GM21447 (cell line): ENCODE data around the gene PCBP4.
"Not testable (repeated sequence)": the region's sequence is repeated elsewhere in the genome, so short reads cannot be mapped to it uniquely, and the experiment has no call there.

Experiments used
- ATAC-seq: cut with Tn5 transposase; IDR thresholded peaks from one replicate; pipeline ENCODE4 v1.9.1; 2021; ENCODE audit not compliant: unreplicated experiment

Gene PCBP4

DNA sequence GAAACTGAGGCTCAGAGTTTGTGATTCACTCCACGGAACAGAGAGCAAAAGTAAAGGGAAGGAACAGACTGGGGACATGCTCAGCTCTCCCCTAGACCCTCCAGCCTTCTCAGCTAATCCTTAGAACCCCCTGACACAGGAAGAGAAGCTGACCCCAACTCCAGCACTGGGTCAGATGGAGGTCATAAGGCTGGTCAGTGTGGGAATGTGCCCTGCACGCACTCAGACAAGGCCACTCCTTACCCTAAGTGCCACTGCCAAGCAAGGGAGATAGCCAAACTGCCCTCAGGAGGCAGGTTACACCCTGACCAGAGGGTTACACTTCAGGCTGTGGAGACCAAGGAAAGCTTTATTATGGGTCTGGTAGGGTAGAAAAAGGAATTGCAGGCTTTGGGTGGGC lies 27.3 kb upstream of the PCBP4 start:
- no peak for ATAC-seq

- ATAC-seq = not testable (repeated sequence)
These were observed 26.4 kb upstream of the PCBP4 start for GRCh38 chr3:51993657-51994056.

GRCh38 chr3:51992017-51992682 lies 24.9 kb upstream of the PCBP4 start:
- ATAC-seq = no peak

GRCh38 chr3:51990501-51990971 lies 23.3 kb upstream of the PCBP4 start:
- not testable (repeated sequence) for ATAC-seq

DNA sequence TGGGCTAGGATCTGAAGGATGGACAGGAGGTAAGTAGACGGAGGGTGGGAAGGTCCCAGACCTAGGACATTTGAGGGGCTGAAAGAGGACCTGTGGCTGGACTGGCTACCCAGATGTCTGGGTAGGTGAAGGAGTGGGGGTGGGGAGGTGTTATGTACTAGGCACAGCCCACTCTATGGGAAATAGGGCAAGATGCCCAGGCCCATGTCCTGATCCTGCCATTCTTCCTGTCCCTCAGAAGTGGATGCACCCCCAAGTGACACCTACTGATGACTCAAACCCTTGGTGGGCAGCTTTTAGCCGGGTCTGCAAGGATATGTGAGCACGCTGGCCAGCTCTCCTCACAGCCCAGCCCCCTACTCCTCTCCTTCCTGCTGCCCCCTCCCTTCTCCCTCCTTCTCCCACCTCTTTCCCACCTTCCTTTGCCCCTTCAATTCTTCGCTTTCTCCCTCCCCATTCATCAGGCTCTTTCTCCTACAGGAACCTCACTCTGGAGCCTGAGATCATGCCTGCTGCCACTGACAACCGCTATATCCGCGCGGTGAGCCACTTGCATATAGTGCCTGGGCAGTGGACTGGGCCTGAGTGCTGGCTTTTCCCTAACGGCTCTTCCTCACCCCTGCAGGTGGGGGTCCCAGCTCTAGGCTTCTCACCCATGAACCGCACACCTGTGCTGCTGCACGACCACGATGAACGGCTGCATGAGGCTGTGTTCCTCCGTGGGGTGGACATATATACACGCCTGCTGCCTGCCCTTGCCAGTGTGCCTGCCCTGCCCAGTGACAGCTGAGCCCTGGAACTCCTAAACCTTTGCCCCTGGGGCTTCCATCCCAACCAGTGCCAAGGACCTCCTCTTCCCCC lies 21.3 kb upstream of the PCBP4 start:
- ATAC-seq = no peak

DNA sequence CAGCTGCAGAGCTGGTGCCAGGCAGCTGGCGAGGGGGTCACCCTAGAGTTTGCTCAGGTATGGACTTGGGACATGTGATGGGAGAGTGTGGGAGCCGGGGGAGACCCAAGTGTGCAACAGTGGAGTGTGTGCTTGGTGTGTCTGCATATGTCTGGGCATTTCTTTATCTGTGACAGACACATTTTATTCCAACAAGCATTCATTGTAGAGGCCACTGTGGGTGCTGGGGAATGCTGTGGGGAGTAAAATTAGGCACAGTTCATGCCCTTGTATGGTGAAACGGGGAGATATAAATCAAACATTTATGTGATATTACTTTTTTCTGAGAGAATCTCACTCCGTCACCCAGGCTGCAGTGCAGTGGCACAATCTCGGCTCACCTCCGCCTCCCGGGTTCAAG lies 20.3 kb upstream of the PCBP4 start:
- no peak for ATAC-seq

- ATAC-seq = no peak
These were observed 19.0 kb upstream of the PCBP4 start for GRCh38 chr3:51986010-51986947.

DNA sequence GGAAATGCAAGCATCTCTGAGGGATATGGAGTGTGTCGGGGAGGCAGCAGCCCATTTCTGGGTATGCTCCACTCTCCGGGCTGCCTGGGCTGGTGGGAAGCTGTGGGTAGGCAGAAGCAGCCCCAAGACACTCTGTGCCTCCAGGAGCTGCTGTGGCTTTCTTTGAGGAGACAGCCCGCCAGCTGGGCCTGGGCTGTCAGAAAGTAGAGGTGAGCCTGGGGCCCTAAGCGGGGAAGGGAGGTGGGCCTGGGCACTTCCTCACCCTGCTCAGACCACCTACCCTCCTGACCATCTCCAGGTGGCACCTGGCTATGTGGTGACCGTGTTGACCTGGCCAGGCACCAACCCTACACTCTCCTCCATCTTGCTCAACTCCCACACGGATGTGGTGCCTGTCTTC lies 17.8 kb upstream of the PCBP4 start:
- ATAC-seq = no peak

DNA sequence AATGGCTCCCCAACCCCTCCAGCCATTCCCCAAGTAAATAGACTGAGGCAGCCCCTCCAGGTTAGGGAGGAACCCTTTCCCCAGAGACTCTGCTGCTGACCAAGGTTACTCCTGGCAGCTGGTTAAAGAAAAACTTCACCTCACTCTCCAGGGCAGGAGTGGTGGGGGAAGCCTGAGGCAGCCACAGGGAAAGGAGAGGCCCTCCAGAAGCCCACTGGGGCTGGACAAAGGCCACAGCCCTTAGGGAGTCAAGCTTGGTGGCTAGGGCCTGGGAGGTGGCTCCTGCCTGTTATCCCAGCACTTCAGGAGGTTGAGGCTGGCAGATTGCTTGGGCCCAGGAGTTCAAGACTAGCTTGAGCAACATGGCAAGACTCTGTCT lies 17.0 kb upstream of the PCBP4 start:
- ATAC-seq = no peak

- ATAC-seq = no peak
These were observed 16.5 kb upstream of the PCBP4 start for GRCh38 chr3:51983578-51984268.

GRCh38 chr3:51982838-51983577 lies 15.8 kb upstream of the PCBP4 start, which contains the start of gene ACY1:
Gene ACY1 (plus strand): TSS chr3:51983535. CDS start chr3:51984065, 530 bp downstream.
- ATAC-seq = peak; percentile 72

DNA sequence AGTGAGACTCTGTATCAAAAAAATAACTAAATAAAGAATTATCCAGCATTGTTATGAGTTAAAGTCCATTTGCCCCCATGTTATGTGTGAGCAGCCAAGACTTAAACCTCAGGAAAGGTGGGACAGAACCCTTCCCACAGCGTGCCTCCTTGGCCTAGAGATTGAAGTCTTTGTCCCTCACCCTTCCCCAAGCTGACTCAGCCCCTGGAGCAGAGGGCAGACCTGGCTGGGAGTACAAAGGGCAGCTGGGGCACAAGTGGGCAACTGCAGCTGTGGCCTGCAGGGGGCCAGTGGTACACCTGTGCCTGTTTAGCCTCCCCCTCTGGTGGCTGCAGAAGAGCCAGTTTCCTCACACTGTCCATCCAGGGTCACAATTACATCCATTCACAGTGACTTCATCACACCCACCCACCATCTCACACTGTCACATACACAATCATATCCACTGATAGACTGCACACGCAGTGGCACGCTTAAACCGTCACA lies 15.1 kb upstream of the PCBP4 start:
- ATAC-seq = peak; percentile 57

GRCh38 chr3:51980253-51980652 lies 13.0 kb upstream of the PCBP4 start:
- ATAC-seq = no peak

GRCh38 chr3:51978143-51978502 lies 10.9 kb upstream of the PCBP4 start:
- ATAC-seq = no peak

DNA sequence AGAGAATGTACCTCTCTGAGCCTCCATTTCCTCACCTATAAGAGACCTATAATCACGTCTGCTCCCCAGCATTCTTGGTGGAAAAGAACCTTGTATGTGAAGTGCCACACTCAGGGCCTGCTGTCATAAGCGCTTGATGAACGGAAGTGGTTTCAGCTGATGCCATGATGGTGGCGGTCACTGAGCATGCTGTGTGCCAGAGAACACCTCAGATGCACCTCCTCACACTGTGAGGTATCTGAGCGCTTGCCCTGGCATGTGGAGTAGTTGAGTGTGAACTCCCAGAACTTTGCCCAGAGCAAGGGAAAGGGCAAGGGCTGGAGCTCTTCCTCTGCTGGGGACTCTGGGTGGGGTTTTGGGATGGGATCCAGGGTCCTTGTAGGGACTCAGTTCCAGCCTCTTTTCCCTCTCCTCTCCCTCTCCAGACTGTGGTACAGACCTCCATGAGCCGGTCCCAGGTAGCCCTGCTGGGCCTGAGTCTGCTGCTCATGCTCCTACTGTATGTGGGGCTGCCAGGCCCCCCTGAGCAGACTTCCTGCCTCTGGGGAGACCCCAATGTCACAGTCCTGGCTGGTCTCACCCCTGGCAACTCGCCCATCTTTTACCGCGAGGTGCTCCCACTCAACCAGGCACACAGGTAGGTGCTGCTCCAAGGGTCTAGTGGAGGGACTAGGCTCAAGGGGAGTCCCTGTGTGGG lies 10.3 kb upstream of the PCBP4 start:
- no peak for ATAC-seq

DNA sequence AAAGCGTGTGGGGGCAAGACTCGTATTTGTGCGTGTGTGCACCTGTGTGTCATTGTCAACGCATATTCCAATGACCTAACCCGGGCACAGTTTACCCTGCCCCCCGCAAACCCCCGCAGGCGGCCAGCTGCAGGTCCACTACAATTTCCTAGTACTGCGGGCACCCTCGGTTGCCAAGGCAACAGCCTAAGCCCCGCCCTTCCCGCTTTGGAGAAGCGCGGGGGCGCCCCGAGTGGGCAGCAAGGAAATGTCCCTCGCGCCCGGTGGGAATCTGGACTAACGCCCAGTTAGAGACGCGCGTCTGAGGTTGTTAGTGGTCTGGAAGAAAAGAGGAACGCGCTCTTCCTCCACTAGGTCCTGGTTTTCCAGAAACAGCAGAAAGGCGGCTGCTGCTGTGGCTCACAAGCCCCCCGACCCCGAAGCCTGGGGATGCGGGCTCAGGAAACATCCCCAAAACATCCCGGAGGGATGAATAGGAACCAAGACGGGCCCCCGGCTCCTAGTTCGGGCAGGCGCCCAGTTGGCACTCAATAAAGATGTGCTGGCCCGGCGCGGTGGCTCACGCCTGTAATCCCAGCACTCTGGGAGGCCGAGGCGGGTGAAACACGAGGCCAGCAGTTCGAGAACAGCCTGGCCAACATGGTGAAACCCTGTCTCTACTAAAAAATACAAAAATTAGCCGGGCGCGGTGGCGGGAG lies 8.7 kb upstream of the PCBP4 start:
- ATAC-seq = no peak

DNA sequence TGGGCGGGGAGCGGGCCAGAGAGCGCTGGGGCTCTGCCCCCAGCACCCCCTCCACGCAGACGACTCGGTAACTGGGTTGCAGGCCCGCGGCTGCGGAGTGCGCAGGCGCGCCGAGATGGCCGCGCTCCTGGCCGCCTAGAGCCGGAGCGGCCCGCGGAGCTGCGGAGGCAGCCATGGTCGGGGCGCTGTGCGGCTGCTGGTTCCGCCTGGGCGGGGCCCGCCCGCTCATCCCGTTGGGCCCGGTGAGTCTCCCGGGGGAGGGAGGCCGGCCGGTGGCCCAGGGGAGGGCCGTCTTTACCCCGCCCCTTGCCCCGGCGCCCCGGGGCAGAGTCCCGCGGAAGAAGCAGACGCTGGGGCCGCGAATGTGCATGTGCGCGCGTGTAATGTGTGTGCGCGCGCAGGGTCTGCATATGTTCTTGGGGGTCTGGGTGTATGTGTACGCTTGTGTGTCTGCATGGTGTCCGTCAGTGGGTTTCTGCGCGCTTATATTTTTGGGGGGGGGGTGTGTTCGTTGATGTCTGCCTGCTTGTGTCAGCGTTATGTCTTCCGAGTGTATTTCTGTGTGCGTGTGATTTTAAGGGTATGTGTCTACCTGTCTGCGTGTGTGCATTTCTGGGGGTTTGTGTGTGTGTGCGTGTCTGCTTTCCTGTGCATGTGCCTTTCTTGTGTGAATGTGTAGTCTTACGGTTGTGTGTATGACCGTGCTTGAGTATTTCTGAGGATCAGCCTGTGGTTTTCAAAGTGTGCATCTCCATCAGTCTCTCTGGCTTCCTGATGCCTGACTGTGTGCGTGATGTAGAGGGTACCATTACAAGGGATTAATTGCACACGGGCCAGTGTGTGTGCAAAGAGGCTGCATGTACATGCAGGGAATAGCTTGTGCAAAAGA lies 8.0 kb upstream of the PCBP4 start, which contains the start of gene ABHD14A:
ABHD14A (plus strand) TSS at position 102 of the 889 bp plus-strand sequence; CDS start at position 174, 72 bp downstream.
- peak; percentile 39 for ATAC-seq
